Measurements from ENCODE around the gene EFHC1. TPM values are rescaled to one million over a fixed set of nuclear protein-coding genes. Genes with fewer than 3 reads are reported as not detected.

Gene EFHC1
- total and polyA plus RNA-seq, 2 donors from 2014 or later, result 25.4 to 33.9 TPM

GRCh38 chr6:52540286-52540902 is 120.3 kb downstream of the EFHC1 start:
- FAIRE-seq, result no peak

GRCh38 chr6:52541135-52541534 is 121.0 kb downstream of the EFHC1 start:
- no peak for FAIRE-seq
- Histone ChIP-seq H3K27me3 (ENCODE audit: control insufficient read depth, insufficient read depth, low read length) (no peaks in the 10 kb centered on the region), H3K4me1 (ENCODE audit: control insufficient read depth in 2 of 3, insufficient read depth in 2 of 3, low read depth in 1 of 3, low read length in 3 of 3) (peaks cover 0 to 10% (median 0%) of the 10 kb centered on the region in 3 donors), H3K36me3 (ENCODE audit: control insufficient read depth in 2 of 3, insufficient read depth in 3 of 3, low read length in 3 of 3) (no peaks in the 10 kb centered on the region), H3K4me3 (ENCODE audit: low read length in 3 of 3) (no peak overlapping the region), H3K9me3 (ENCODE audit: control insufficient read depth in 2 of 3, insufficient read depth in 1 of 3, low read length in 3 of 3) (no peaks in the 10 kb centered on the region), H3K9ac (ENCODE audit: low read length in 3 of 3) (no peak overlapping the region), H3K27ac (ENCODE audit: low read depth in 2 of 2, low read length in 2 of 2) (no peak overlapping the region)
- DNase-seq, result no peak
- intact Hi-C loops (cut with DNase I), result no loop called here
- no peak for TF ChIP-seq CTCF (IDR thresholded peaks at IDR 0.05; ENCODE audit: borderline replicate concordance, extremely low read depth, insufficient read depth)

More at GRCh38 chr6:52540286-52540902, 120.3 kb downstream of the EFHC1 start:
- intact Hi-C loops (cut with DNase I), result no loop called here
- Histone ChIP-seq H3K9ac (ENCODE audit: low read length in 3 of 3) (no peak overlapping the region), H3K4me3 (ENCODE audit: low read length in 3 of 3) (no peak overlapping the region), H3K4me1 (ENCODE audit: control insufficient read depth in 2 of 3, insufficient read depth in 2 of 3, low read depth in 1 of 3, low read length in 3 of 3) (peaks cover 0 to 6% (median 0%) of the 10 kb centered on the region in 3 donors), H3K36me3 (ENCODE audit: control insufficient read depth in 2 of 3, insufficient read depth in 3 of 3, low read length in 3 of 3) (no peaks in the 10 kb centered on the region), H3K9me3 (ENCODE audit: control insufficient read depth in 2 of 3, insufficient read depth in 1 of 3, low read length in 3 of 3) (no peaks in the 10 kb centered on the region), H3K27me3 (ENCODE audit: control insufficient read depth, insufficient read depth, low read length) (no peaks in the 10 kb centered on the region), H3K27ac (ENCODE audit: low read depth in 2 of 2, low read length in 2 of 2) (no peak overlapping the region)
- TF ChIP-seq CTCF (IDR thresholded peaks at IDR 0.05; ENCODE audit: borderline replicate concordance, extremely low read depth, insufficient read depth), result no peak
- DNase-seq, result no peak

- no peak for DNase-seq
- TF ChIP-seq CTCF (IDR thresholded peaks at IDR 0.05; ENCODE audit: borderline replicate concordance, extremely low read depth, insufficient read depth), result no peak
- no peak for FAIRE-seq
- H3K27me3 ChIP-seq (ENCODE audit: control insufficient read depth, insufficient read depth, low read length), result no peaks in the 10 kb centered on the region
- H3K36me3 ChIP-seq (ENCODE audit: control insufficient read depth in 2 of 3, insufficient read depth in 3 of 3, low read length in 3 of 3), result no peaks in the 10 kb centered on the region
- peaks cover 0 to 10% (median 0%) of the 10 kb centered on the region in 3 donors for H3K4me1 ChIP-seq (ENCODE audit: control insufficient read depth in 2 of 3, insufficient read depth in 2 of 3, low read depth in 1 of 3, low read length in 3 of 3)
- no peak overlapping the region for H3K4me3 ChIP-seq (ENCODE audit: low read length in 3 of 3)
- H3K9ac ChIP-seq (ENCODE audit: low read length in 3 of 3), result no peak overlapping the region
- intact Hi-C loops (cut with DNase I), result no loop called here
- no peaks in the 10 kb centered on the region for H3K9me3 ChIP-seq (ENCODE audit: control insufficient read depth in 2 of 3, insufficient read depth in 1 of 3, low read length in 3 of 3)
- peak overlapping the region in 1 of 2 donors; percentile 29 for H3K27ac ChIP-seq (ENCODE audit: low read depth in 2 of 2, low read length in 2 of 2)
Observed at GRCh38 chr6:52543262-52543661, 123.1 kb downstream of the EFHC1 start.

Data from kidney (tissue), 14 donors.